ACHN (cell line): ENCODE measurements around the gene SFTPB.
"Not testable (repeated sequence)": the region's sequence is repeated elsewhere in the genome, so short reads cannot be mapped to it uniquely, and the experiment has no call there.

ENCODE experiments used
- DNase-seq: peaks from one replicate; pipeline ENCODE4 v3.0.0-alpha.2; 2015
- in situ Hi-C: cut with HindIII; loops from 2 replicates; pipeline ENCODE4 v1.10.0; 2017; ENCODE audit warnings: low sequenced_read_pairs, low pct_ligation_motif_present, low pct_unique_long_range_greater_than_20kb

Gene SFTPB

DNA sequence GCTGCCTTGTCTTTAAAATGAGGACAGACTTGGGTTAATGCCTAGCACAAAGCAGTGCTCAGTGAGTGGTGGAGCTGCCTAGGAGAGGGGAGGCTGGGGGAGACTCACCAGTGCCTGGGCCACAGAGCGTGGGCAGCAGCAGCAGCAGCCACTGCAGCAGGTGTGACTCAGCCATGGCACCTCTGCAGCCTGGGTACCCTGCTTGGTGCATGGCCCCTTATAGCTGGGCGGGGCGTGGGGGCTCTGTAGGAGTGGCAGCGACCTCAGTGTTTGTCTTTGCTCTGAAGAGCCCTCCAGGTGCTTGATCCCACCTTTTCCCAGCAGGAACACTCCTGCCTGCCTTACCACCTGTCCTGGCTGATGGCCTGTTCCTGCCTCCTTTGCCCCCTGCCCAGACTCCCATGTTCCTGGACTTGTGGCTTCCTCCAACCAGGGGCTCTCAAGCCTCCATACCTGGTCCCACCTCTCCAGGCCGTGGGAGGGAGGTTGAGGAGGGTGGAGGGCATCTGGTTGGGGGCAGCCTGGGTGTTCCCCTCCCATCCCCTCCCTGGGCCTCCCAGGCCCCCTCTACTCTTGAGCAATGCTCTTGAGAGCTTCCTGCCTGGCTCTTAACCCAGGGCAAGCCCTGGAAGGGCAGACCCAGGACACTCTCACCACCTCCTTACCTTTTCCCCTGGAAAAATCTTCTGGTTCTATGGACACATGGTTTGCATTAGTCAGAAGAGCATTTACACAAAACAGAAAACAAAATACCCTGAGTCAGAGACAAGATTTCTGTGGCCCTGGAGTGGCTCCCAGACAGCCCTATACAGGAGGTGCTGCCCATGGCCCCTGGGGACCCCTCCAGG is at the start of gene SFTPB:
Gene SFTPB, minus strand, starts transcription at position 191 of the 848 bp plus-strand sequence. Its CDS starts 16 bp downstream, at position 175.
- in situ Hi-C loops, result no loop called here
- DNase-seq, result no peak

DNA sequence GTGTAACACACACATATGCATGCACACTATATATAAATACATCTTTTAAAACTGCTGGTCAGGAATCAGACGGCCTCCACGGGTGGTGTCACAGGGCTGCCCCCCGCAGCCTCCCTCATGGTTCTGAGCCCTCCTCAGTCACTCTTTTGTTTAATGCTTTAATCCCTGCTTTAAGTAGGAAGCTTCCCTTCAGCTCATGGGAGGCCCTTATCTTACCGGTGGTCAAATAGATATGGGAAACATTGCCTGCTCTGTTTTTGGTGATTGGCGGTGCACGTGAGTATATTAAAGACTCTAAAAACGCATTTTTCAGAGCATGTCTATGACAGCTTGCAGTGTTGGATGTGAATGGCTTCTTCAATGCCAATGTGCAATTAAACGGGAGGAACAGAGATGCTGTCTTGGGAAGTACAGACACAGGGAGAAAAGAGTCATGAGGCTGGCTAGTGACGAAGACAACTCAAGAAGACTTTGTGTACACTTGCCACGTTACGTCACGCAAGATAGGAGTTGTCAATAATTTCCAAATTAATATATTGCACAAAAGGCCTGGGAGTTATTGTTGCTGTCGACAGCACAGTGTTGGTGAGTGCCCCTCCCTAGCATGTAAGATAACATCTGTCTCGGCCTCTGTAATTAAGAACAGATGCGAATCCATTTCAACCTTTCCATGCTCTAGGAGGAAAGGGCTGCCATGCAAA is 49.5 kb upstream of the SFTPB start:
- DNase-seq, result no peak
- in situ Hi-C loops, result loop anchor here (25.0 kb wide), 1 partner anchor 95 kb away; no protein-coding TSS in a partner anchor

DNA sequence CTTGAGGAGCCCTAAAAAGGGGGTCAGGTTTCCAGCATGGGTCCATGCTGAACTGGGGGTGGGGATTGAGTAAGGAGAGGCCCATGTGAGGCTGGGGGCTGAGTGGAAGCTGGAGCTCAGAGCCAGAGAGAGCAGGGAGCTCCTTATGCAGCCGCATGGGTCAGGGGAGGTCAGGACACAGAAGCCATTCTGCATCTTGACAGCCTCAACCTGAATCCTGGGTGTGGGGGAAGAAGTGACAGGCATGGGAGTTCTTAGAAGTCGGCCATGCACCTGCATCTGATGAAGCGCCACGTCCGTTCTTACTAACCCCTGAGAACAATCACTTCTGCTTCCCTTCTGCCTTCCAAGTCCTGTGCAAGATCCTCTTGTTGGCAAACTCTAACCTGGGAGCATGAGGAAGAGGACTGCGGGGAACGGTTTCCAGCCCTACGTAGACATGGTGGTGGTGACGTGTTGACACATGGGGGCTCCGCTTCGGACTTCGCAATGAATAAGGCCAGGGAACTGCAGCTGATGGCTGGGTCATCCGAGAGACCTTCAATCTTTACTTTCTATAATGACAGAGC is 48.4 kb upstream of the SFTPB start:
- in situ Hi-C loops, result loop anchor here (25.0 kb wide), 1 partner anchor 96 kb away; no protein-coding TSS in a partner anchor
- no peak for DNase-seq

DNA sequence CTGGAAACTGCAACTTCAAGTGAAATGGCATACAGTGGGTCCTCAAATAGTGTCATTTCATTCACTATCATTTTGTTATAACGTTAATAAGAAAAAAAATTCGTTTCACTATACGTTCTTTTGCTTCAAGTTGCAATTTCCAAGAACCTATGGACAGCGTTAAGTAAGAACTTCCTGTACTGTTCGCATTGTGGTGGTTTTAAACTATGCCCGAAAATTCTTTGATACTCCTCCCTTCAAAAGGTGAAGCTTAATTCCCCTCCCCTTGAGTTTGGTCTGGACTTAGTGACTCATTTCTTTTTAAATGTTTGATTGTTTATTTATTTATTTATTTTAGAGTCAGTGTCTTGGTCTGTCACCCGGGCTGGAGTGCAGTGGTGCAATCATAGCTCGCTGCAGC is 46.8 kb upstream of the SFTPB start:
- DNase-seq, result no peak
- in situ Hi-C loops, result loop anchor here (25.0 kb wide), 1 partner anchor 97 kb away; no protein-coding TSS in a partner anchor

DNA sequence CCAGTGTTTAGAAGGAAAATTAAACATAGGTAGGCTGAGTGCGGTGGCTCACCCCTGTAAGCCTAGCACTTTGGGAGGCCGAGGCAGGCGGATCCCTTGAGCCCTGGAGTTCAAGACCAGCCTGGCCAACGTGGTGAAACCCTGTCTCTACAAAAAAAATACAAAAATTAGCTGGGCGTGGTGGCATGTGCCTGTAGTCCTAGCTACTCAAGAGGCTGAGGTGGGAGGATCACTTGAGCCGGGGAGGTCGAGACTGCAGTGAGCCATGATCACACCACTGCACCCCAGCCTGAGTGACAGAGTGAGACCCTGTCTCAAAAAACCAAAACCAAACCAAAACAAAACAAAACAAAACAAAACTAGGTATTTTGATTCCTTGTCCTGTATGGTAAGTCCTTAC is 46.4 kb upstream of the SFTPB start:
- in situ Hi-C loops, result loop anchor here (25.0 kb wide), 1 partner anchor 98 kb away; no protein-coding TSS in a partner anchor
- DNase-seq, result not testable (repeated sequence)

DNA sequence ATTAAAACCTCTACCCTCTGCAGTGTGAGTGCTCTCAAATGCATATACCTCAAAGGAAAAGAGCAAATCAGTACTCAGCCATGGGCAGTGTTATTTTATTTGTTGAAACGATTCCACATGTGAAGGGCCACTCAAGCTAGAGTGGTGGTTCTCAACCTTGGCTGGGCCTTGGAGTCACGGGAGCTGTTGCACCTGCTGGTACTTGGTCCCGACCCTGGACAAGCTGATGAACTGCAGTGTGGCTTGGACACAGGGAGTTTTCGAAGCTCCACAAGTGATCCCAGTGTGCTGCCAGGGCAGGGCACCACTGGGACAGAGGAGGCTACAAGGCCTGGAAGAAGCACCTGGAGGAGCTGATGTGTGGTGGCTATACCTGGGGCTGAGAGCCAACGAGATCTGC is 45.8 kb upstream of the SFTPB start:
- DNase-seq, result no peak
- in situ Hi-C loops, result loop anchor here (25.0 kb wide), 1 partner anchor 98 kb away; no protein-coding TSS in a partner anchor

DNA sequence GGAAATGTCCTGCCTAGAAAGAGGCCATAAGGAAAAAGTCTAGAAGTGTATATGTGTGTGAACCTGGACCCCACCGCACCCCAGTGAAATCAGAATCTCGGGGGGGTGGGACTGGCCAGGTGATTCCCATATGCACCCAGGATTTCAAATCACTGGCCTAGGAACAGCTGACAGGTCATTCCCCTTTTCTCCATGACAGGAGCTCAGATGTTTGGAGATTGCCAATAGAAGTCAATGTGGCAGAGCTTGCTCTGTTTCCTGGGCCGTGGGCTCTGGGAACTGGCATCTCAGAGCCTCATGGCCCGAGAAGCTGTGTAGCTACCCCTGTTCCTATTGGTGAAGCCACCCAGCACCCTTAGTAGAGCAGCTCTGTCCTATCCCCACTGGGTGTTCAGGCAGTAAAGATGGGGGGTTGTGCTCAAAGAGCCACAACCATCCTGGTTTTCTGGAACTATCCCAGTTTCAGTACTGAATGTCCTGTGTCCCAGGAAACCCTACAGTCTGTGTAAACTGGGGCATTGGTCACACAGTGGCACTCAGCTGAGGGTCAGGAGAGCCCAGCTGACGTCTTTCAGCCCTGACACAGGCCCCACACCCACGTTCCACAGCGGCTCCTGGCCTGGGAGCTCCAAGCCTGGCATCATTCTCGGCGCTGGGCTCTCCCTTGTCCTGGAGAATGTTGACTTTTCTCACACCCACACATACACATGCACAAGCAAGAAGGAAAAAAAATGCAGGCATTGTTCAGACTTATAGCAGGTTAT is 45.0 kb upstream of the SFTPB start:
- DNase-seq, result no peak
- in situ Hi-C loops, result loop anchor here (25.0 kb wide), 1 partner anchor 99 kb away; no protein-coding TSS in a partner anchor

DNA sequence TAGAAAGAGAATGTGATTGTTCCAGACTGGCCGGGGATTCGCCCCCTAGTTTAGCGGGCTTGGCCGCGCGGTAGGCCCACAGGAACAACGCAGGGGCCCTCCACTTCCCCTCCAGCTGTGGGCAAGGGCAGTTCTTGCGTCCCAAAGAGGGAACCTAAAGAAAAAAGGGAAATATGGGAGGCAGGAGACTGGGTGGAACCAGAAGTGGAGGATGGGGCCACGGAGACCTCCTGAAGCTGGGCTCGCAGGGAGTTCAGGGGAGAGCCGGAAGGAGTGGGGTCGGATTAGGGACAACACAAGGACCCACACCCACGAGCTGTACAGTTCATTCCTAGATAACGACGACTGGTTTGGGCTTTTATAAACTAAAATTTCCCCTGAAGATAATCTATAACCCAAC is 44.3 kb upstream of the SFTPB start:
- DNase-seq, result no peak
- in situ Hi-C loops, result loop anchor here (25.0 kb wide), 1 partner anchor 100 kb away; no protein-coding TSS in a partner anchor

DNA sequence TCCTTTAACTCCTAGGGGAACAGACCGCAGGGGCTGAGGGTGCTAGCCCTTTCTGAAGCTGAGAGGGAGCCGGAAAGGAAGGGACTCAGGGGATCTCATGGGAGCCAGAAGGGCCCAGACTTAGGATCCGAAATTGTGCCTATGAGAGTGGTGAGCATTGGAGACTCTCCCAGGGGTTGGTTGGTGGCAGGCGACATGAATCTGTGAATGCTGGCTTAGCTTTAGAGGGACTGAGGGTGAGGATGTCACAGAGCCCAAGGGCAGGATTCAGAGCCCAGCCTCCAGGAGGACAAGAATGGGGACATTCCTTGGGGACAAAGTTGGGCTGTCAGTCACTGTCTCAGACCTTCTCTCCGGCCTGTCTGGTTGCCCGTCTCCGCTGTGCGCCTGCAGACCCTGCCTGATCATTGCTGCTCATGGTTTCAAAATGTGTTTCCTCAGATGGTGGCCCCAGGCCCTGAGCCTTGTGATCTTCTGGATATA is 43.6 kb upstream of the SFTPB start:
- no peak for DNase-seq
- in situ Hi-C loops, result loop anchor here (25.0 kb wide), 1 partner anchor 101 kb away; no protein-coding TSS in a partner anchor

DNA sequence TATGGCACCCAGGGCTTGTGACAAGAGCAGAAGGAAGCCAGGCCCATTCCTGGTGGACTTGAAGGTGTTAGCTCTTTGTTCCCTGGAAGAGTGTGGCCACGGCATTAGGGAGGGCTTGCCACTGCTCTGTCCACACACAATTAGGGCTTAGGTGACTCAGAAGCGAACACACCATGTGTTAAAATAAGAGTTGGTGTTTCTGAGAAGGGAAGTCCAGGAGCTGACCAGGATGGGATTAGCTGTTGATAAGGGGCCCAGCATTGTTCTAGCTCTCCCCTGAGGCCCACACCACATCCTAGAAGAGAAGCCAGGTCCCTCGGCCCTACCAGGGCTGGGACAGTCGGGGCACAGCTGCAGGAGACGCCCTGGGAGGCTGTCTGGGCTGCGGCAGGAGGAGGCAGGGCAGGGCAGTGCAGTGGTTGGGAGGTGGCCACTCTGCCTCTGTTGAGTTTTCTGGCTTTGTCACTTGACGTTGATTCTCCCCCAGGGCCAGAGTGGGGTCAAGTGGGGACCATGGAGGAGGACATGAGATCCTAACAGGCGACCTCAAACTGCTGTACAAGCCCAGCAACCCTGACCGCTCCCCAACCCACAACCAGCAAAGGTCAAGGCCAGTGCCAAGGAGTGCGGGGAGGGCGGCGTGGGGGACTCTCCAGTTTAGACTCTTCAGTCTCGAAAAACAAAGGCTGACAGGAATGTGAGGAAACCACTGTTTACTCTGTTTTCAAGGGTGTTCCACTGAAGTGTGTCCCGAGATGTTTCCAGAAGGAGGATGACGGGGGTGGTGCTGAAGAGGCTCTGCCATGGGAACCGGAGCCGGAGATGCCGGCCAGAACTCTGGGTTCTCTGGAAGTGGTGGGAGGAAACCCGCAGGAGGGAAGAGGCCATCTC is 42.9 kb upstream of the SFTPB start:
- in situ Hi-C loops, result loop anchor here (25.0 kb wide), 1 partner anchor 101 kb away; no protein-coding TSS in a partner anchor
- DNase-seq, result no peak

DNA sequence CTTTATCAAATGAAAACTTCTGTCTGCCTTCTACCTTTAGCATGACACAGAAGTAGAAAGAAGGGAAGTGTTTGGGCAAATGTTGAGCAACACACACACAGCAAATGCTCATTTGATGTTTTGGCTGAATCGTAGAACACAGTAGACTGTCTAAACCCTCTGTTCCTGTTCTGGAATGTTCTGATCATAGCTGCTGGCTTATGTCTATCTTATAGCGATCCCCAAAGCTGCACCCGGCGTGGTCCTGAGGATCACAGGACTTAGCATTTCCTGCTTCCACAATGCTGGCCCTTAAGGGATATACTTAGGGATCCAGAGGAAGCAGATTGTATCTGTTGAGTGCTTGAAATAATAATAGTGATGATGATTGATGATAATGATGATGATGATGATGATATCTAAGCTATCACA is 41.4 kb upstream of the SFTPB start:
- DNase-seq, result no peak
- in situ Hi-C loops, result loop anchor here (25.0 kb wide), 1 partner anchor 103 kb away; no protein-coding TSS in a partner anchor

DNA sequence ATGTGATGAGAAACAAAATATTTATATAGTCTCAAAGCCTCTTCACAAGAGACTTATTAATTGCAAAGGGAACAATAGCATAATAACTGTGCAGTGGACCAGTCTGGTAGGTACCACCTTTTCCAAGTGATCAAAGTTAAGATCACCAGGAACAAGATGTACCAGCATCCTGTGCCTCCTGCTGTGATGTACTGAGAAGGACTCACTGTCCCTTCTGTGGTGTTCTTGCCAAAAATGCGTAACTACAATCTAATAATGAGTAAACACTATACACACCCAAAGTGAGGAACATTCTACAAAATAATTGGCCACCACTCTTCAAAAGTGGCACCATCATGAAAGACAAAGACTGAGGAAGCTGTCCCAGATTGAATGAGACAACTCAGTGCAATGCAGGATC is 40.6 kb upstream of the SFTPB start:
- in situ Hi-C loops, result loop anchor here (25.0 kb wide), 1 partner anchor 104 kb away; no protein-coding TSS in a partner anchor
- DNase-seq, result no peak

DNA sequence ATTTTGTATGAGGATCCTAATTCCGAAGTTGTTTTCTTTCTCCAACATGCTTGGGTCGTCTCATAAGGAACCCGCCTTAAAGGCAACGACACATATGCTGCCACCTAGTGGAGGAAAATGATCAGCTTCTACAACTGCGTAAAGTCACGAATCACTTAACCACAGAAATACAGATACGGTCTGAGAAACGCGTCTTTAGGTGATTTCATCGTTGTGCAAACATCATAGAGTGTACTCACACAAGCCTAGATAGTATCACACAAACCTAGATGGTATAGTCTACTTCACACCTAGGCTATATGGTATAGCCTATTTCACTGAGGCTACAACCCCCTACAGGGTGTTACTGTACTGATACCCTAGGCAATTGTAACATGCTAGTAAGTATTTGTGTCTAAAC is 39.3 kb upstream of the SFTPB start:
- peak; percentile 87 for DNase-seq
- in situ Hi-C loops, result loop anchor here (25.0 kb wide), 1 partner anchor 105 kb away; no protein-coding TSS in a partner anchor

DNA sequence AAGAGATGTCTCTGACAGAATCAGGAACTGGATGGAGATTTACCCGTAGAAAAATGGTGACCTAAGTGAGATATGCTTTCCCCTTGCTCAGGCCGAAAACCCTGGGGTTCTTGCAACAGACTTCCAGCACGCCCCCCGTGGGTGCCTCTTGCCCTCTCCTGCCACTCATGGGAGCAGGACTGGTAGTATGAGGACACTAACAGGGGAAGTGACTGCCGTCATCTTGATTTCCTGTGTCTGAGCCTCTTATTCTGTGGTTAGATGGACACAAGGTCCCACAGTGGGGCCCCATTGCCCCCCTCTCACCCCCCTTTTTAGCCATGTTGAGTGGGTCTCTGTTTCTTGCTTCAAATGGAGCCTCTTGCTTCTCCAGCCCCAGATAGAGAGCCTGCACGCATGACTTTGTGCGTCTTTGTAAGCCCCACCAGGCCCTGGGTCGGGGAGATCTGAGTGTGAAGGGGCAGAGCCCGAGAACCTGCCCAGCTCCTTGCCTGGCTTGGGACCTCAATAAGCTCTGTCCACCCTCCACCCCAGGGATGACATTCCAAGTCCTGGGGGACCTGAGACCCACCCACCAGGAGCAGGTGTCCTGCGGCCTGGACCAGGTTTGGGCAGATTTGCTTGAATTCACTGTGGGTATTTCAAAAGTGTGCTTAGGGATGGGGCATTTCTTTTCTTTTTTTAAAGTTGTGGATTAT is 38.7 kb upstream of the SFTPB start:
- in situ Hi-C loops, result loop anchor here (25.0 kb wide), 1 partner anchor 106 kb away; no protein-coding TSS in a partner anchor
- no peak for DNase-seq

DNA sequence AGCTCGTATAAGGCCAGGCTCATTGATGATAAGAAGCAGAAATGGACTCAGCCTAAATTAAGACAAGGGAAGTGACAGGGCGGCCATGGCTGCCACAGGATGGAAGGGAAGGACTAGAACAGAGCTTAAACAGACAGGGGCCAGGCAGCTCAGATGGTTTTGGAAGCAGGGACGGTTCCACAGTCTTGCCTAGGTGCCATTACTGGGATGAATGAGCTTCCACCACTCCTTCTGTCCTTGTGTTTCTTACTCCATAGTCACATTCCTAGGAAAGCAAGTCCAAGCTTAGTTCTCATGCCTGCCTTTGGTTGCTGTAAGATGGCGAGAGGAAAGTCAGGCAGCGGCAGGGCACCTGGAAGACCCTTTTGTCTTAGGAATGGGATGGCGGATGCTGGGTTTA is 38.1 kb upstream of the SFTPB start:
- no peak for DNase-seq
- in situ Hi-C loops, result loop anchor here (25.0 kb wide), 1 partner anchor 106 kb away; no protein-coding TSS in a partner anchor

DNA sequence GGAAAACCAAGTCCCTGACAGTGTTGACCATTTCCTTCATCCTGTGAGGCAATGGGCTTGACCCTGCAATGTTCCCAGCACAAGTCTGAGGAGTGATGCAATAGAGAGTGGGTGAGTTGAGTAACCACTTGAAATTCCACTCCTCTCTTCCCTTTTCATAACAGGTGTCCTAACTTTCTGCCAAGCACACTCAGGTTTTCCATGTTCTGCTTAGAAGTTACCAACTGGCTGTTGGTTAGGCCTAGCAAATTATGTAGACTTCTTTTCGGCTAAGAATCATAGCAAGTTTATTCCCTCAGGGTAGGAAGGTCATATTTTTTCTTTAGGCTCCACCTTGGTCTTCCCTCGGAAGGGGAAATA is 37.7 kb upstream of the SFTPB start:
- in situ Hi-C loops, result loop anchor here (25.0 kb wide), 1 partner anchor 107 kb away; no protein-coding TSS in a partner anchor
- DNase-seq, result peak; percentile 67
